GM06990 (cell line): Measurements from ENCODE around the gene HECTD1.
"Not testable (repeated sequence)": the region's sequence is repeated elsewhere in the genome, so short reads cannot be mapped to it uniquely, and the experiment has no call there.

Experiments
- DNase-seq: peaks from one replicate; pipeline ENCODE4 v3.0.0-alpha.2; 2011; ENCODE audit not compliant: insufficient read length; ENCODE audit errors: extremely low read depth
- H3K27me3 ChIP-seq: replicated peaks from 2 replicates; pipeline ENCODE4 v1.6.0; 2011; ENCODE audit warnings: low read length; ENCODE audit not compliant: control insufficient read depth, insufficient read depth
- H3K36me3 ChIP-seq: 2 replicates; pipeline ENCODE4 v1.5.1; 2011; ENCODE audit warnings: low read length; ENCODE audit not compliant: control insufficient read depth, insufficient read depth
- H3K4me3 ChIP-seq: replicated peaks from 2 replicates; pipeline ENCODE4 v1.5.1; 2011; ENCODE audit warnings: low read depth, mild to moderate bottlenecking, control low read depth, low read length
- TF ChIP-seq, protein P1 (sequence below): IDR thresholded peaks from 2 replicates; pipeline ENCODE4 v1.5.1; 2011; ENCODE audit warnings: low read length, control low read depth, mild to moderate bottlenecking, inconsistent platforms; ENCODE audit not compliant: insufficient read depth, poor library complexity, severe bottlenecking

Gene HECTD1

DNA sequence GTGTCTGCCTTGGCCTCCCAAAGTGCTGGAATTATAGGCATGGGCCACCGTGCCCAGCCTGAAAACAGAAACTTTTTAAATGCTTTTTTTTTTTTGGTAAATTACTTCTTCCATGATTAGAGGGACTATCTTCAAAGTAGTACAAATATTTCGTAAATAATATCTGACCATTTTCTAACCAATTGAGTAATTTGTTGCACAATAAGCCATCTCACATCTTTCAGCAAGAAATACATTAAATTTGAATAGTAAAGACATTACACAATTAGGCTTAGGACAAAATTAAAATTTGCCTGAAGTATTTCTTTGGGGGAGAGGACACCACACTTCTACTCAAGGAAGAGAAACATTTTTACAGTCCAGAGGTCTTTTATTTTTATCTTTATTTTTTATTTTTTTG lies 96.7 kb downstream of the HECTD1 start:
- Histone ChIP-seq H3K36me3 (peaks cover 10% of the 10 kb centered on the region), H3K4me3 (no peak overlapping the region), H3K27me3 (no peaks in the 10 kb centered on the region)
- DNase-seq = no peak
- TF ChIP-seq, protein P1, sequence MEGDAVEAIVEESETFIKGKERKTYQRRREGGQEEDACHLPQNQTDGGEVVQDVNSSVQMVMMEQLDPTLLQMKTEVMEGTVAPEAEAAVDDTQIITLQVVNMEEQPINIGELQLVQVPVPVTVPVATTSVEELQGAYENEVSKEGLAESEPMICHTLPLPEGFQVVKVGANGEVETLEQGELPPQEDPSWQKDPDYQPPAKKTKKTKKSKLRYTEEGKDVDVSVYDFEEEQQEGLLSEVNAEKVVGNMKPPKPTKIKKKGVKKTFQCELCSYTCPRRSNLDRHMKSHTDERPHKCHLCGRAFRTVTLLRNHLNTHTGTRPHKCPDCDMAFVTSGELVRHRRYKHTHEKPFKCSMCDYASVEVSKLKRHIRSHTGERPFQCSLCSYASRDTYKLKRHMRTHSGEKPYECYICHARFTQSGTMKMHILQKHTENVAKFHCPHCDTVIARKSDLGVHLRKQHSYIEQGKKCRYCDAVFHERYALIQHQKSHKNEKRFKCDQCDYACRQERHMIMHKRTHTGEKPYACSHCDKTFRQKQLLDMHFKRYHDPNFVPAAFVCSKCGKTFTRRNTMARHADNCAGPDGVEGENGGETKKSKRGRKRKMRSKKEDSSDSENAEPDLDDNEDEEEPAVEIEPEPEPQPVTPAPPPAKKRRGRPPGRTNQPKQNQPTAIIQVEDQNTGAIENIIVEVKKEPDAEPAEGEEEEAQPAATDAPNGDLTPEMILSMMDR = no peak

DNA sequence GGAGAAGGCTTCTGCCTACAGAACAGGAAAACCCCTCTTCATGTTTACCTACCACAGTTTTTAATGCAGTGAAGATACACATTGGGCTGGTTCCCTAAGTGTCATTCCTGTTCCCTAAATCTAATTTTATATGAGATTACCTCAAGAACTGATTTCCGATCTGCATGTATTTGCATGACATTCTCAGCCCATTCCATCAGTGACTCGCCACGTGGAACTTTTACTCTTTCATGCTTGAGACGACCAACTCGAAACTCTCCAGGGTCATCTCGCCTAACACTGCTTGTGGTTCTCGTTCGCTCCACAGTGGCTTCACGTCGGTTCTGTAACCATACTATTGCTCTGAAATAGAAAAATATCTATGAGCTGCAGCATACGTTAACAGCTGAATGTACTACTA lies 98.3 kb downstream of the HECTD1 start:
- peaks cover 10% of the 10 kb centered on the region for H3K36me3 ChIP-seq
- H3K27me3 ChIP-seq = no peaks in the 10 kb centered on the region
- no peak overlapping the region for H3K4me3 ChIP-seq
- DNase-seq = no peak
- TF ChIP-seq, protein P1 = no peak

GRCh38 chr14:31106768-31107167 lies 100.8 kb downstream of the HECTD1 start:
- Histone ChIP-seq H3K27me3 (no peaks in the 10 kb centered on the region), H3K36me3 (peaks cover 12% of the 10 kb centered on the region), H3K4me3 (no peak overlapping the region)
- no peak for DNase-seq
- TF ChIP-seq, protein P1 = no peak

DNA sequence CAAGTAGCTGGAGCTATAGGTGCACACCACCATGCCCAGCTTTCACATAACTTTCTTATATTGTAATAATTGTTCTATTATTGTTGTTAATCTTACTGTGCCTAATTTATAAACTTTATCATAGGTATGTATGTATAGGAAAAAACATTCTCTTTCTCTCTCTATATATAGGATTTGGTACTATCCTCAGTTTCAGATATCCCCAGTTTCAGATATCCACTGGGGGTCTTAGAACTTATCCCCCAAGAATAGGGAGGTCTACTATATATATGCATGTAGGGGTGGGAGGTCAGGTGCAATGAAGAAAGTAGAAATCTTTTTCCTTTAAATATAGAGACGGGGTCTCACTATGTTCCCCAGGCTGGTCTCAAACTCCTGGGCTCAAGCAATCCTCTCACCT lies 110.5 kb downstream of the HECTD1 start:
- Histone ChIP-seq H3K4me3 (no peak overlapping the region), H3K27me3 (no peaks in the 10 kb centered on the region), H3K36me3 (peaks cover 7% of the 10 kb centered on the region)
- no peak for DNase-seq
- TF ChIP-seq, protein P1 = no peak

DNA sequence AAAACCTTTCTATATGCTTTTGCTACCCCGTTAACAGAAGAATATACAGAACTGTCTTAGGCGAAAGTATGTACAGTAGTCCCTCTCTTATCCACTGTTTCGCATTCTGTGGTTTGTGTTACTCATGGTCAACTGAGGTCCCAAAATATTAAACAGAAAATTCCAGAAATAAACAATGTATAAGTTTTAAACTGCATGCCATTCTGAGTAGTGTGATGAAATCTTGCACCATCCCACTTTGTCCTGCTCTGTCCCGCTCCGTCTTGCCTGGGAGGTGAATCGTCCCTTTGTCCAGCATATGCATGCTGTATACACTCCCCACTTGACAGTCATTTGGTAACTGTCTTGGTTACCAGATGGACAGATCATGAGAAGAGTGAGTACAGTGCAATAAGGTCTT lies 111.3 kb downstream of the HECTD1 start:
- Histone ChIP-seq H3K27me3 (no peaks in the 10 kb centered on the region), H3K4me3 (no peak overlapping the region), H3K36me3 (peaks cover 7% of the 10 kb centered on the region)
- no peak for DNase-seq
- TF ChIP-seq, protein P1 = no peak

GRCh38 chr14:31095817-31096216 lies 111.8 kb downstream of the HECTD1 start:
- H3K4me3 ChIP-seq, DNase-seq, H3K27me3 ChIP-seq, H3K36me3 ChIP-seq: not testable (repeated sequence)

DNA sequence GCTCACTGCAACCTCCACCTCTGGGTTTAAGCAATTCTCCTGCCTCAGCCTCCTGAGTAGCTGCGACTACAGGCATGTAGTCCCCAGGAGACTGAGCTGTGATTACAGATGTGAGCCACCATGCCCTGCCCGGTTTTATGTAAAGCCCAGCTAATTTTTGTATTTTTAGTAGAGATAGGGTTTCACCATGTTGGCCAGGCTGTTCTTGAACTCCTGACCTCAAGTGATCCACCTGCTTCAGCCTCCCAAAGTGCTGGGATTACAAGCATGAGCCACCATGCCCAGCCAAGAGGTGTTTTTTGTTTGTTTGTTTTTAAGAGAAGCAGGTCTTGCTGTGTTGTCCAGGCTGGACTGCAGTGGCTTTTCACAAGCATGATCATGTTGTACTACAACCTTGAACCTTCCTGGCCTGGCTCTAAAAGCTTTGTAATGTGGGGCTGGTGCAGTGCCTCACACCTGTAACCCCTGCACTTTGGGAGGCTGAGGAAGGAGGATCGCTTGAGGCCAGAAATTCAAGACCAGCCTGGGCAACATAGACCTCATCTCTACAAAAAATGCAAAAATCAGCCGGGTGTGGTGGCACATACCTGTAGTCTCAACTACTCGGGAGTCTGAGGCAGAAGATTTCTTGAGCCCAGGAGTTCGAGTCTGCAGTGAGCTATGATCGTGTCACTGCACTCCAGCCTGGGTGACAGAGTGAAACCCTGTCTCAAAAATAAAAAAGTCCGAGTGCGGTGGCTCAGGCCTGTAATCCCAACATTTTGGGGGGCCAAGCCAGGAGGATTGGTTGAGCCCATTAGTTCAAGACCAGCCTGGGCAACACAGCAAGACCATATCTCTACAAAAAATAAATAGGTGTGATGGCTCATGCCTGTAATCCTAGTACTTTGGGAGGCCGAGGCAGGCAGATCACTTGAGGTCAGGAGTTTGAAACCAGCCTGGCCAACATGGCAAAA lies 113.4 kb downstream of the HECTD1 start:
- H3K36me3 ChIP-seq, H3K4me3 ChIP-seq, H3K27me3 ChIP-seq, DNase-seq: not testable (repeated sequence)
